HFFc6 (cell line): ENCODE results near the gene NR1H4. TPM values are rescaled to one million over a fixed set of nuclear protein-coding genes. Genes with fewer than 3 reads are reported as not detected.

Source experiments
- DNase-seq: peaks from one replicate; pipeline ENCODE4 v3.0.0-alpha.2; 2018
- H3K27ac Mint-ChIP-seq: 2 replicates; pipeline ENCODE4 v1.8.0; 2020; ENCODE audit warnings: mild to moderate bottlenecking, mixed read lengths
- H3K27me3 Mint-ChIP-seq: 2 replicates; pipeline ENCODE4 v1.8.0; 2021; ENCODE audit warnings: mild to moderate bottlenecking, moderate library complexity, mixed read lengths; ENCODE audit not compliant: insufficient read depth
- H3K36me3 Mint-ChIP-seq: 2 replicates; pipeline ENCODE4 v1.8.0; 2021; ENCODE audit warnings: low read depth, mixed read lengths
- H3K4me1 Mint-ChIP-seq: 2 replicates; pipeline ENCODE4 v1.8.0; 2020; ENCODE audit warnings: low read depth, mixed read lengths
- H3K4me3 Mint-ChIP-seq: 2 replicates; pipeline ENCODE4 v1.8.0; 2020; ENCODE audit warnings: mild to moderate bottlenecking, moderate library complexity, mixed read lengths
- H3K9me3 Mint-ChIP-seq: 2 replicates; pipeline ENCODE4 v1.8.0; 2020; ENCODE audit warnings: mild to moderate bottlenecking, mixed read lengths
- total RNA-seq, 6 experiments: library from RNA; stranded (reverse); fragmentation: NEBNext Ultra II Directional; extraction: Animal tissue kit (Norgen Biotek cat#: 25700); gene quantifications; 2 replicates in 1 of 6; 3 replicates in 5 of 6; pipeline ENCODE4 v1.2.3, GENCODE V29; 2021
- TF ChIP-seq, protein P1 (sequence below): fragments of 200-600 bp; sonication (generic); IDR thresholded peaks from 2 replicates; pipeline ENCODE4 v1.5.0; 2021; ENCODE audit warnings: antibody characterized with exemption, mild to moderate bottlenecking

Gene NR1H4
- total RNA-seq, 6 experiments from 2014 or later: not detected

DNA sequence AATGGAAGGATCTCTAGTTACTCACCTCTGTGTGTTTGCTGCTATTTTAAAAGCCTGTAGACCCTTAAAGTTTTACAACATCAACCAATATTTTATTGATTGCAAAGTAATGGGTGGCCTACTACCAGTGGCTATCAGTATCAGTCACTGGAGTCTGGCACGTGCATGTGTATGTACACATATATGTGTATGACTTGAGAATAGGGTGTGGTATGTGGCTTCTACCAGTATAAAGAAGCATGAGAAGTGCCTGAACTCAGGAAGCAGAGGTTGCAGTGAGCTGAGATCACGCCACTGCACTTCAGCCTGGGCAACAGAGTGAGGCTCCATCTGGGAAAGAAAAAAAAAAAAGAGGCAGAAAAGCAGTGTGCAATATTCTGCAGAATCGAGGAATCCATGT, 54.4 kb downstream of the NR1H4 start:
- Mint-ChIP-seq H3K4me3 (no peak overlapping the region), H3K4me1 (no peaks in the 10 kb centered on the region), H3K36me3 (no peaks in the 10 kb centered on the region), H3K27me3 (peaks cover 3% of the 10 kb centered on the region; the same call in 1 of the 2 replicates), H3K9me3 (peaks cover 4% of the 10 kb centered on the region), H3K27ac (no peak overlapping the region)
- DNase-seq: no peak
- TF ChIP-seq, protein P1, sequence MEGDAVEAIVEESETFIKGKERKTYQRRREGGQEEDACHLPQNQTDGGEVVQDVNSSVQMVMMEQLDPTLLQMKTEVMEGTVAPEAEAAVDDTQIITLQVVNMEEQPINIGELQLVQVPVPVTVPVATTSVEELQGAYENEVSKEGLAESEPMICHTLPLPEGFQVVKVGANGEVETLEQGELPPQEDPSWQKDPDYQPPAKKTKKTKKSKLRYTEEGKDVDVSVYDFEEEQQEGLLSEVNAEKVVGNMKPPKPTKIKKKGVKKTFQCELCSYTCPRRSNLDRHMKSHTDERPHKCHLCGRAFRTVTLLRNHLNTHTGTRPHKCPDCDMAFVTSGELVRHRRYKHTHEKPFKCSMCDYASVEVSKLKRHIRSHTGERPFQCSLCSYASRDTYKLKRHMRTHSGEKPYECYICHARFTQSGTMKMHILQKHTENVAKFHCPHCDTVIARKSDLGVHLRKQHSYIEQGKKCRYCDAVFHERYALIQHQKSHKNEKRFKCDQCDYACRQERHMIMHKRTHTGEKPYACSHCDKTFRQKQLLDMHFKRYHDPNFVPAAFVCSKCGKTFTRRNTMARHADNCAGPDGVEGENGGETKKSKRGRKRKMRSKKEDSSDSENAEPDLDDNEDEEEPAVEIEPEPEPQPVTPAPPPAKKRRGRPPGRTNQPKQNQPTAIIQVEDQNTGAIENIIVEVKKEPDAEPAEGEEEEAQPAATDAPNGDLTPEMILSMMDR: no peak

DNA sequence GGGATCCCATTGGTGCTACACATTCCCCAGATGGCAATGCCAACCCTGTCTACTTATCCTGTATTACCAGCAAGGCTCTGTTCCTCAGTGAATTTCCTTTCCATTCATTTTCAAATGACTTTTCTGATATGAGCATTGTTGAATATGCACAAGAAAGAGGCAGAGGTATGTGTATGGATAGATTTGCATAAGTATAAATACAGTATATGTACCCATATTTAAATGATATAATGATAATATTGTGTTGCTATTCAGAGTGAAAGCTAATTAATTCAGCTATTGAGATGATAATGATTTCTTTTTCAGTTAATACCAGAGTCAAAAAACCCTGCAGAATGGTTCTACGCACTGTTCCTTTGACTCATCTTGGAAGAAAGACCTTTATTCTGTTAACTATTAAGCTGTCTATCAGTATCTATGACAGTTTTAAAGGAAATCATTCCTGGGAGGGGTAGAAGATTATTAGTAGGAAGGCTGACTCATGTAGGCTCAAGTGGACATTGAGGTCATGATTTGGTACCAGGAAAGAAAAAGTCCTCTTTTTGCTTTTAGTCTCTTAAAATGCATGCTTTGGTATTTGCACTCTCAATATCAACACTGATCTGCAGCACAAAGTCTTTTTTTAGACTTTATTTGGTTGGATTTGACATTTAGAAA, 54.9 kb downstream of the NR1H4 start:
- Mint-ChIP-seq H3K4me1 (no peaks in the 10 kb centered on the region), H3K27me3 (peaks cover 3% of the 10 kb centered on the region; the same call in 1 of the 2 replicates), H3K4me3 (no peak overlapping the region), H3K9me3 (peaks cover 4% of the 10 kb centered on the region), H3K36me3 (no peaks in the 10 kb centered on the region), H3K27ac (no peak overlapping the region)
- DNase-seq: no peak
- TF ChIP-seq, protein P1: no peak

DNA sequence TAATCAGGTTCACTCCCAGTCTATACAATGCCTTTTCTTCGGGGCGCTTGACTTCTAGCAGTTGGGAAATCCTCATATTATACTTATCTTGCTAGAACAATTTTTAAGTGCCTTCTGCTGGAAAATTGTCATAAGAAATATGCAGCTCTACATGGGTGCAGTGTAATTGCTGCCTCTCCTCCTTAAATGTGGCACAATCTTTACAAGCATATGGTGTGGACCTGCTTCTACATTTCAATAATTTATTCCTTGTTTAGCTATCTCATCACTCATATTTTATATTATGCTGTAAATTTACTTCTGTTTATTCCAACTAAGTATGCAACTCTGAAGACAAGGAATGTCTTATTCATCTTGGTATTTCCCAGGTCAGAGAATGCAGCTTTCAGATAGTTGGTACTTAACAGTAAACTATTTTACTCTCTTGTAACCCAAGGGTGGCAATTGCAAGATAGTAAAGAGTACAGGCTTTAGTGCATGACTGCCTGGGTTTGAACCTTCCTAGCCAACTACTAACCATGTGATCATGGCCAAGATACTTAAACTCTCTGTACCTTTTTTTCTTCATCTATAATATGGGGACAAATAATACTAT, 56.2 kb downstream of the NR1H4 start:
- peaks cover 3% of the 10 kb centered on the region; the same call in 1 of the 2 replicates for H3K27me3 Mint-ChIP-seq
- no peaks in the 10 kb centered on the region for H3K36me3 Mint-ChIP-seq
- H3K4me1 Mint-ChIP-seq: no peaks in the 10 kb centered on the region
- H3K9me3 Mint-ChIP-seq: peaks cover 4% of the 10 kb centered on the region
- H3K27ac Mint-ChIP-seq: no peak overlapping the region
- TF ChIP-seq, protein P1: no peak
- DNase-seq: no peak
- no peak overlapping the region for H3K4me3 Mint-ChIP-seq

DNA sequence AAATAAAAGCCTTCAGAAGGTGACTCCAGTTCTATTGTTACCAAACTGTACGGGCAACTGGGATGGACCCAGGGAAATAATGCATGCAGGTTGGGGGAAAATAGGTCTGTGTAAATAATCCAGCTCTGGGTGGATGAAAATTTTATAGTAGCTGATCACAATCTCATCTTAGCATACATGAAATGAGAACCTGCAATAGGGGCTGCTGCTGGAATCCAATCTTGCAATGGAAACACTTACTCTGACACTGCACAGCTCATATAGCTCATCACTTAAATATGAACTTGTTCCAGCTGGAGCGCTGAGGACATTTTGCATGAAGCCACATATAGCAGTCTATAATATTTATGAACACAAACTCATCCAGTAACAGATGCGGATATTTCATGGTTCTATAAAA, 59.7 kb downstream of the NR1H4 start:
- no peaks in the 10 kb centered on the region for H3K36me3 Mint-ChIP-seq
- peaks cover 3% of the 10 kb centered on the region; the same call in 1 of the 2 replicates for H3K27me3 Mint-ChIP-seq
- no peaks in the 10 kb centered on the region for H3K4me1 Mint-ChIP-seq
- no peak overlapping the region for H3K27ac Mint-ChIP-seq
- H3K9me3 Mint-ChIP-seq: no peaks in the 10 kb centered on the region
- DNase-seq: no peak
- H3K4me3 Mint-ChIP-seq: no peak overlapping the region
- TF ChIP-seq, protein P1: no peak

DNA sequence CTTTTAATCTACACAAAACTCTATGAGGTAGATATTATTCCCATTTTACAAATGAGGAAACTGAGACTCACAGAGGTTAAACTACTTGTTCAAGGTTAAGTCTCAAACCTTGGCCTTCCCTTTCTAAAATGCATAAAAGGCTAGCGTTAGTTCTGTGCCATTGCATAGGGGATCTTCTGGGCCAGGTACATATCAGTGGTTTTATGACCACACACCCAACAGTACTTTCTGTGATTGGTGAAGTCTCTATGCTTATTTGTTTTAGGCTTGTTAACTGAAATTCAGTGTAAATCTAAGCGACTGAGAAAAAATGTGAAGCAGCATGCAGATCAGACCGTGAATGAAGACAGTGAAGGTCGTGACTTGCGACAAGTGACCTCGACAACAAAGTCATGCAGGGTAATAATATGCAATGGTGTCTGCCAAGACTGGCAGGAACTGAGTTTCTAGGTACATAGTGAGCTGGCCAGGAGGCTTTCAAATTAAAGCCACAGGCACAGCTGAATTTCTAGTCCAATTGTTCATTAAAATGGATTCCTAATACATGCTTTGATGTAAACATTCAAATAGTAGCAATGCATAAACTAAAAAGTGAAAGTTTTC, 61.1 kb downstream of the NR1H4 start:
- peaks cover 3% of the 10 kb centered on the region; the same call in 1 of the 2 replicates for H3K27me3 Mint-ChIP-seq
- H3K36me3 Mint-ChIP-seq: no peaks in the 10 kb centered on the region
- DNase-seq: no peak
- H3K27ac Mint-ChIP-seq: no peak overlapping the region
- H3K9me3 Mint-ChIP-seq: no peaks in the 10 kb centered on the region
- H3K4me3 Mint-ChIP-seq: no peak overlapping the region
- TF ChIP-seq, protein P1: no peak
- no peaks in the 10 kb centered on the region for H3K4me1 Mint-ChIP-seq
